GM12875 (cell line): ENCODE results near the gene SLC22A13.
"Not testable (repeated sequence)": the region's sequence is repeated elsewhere in the genome, so short reads cannot be mapped to it uniquely, and the experiment has no call there.

Source experiments
- H3K4me3 ChIP-seq: one replicate; pipeline ENCODE4 v1.5.1; 2011; ENCODE audit warnings: low read depth, low read length, control low read depth
- TF ChIP-seq, protein P1 (sequence below): IDR thresholded peaks from 2 replicates; pipeline ENCODE4 v1.5.1; 2011; ENCODE audit warnings: low read depth, mild to moderate bottlenecking, control low read depth, inconsistent platforms, low read length, moderate library complexity, borderline replicate concordance; ENCODE audit not compliant: insufficient read depth

The SLC22A13 gene

DNA sequence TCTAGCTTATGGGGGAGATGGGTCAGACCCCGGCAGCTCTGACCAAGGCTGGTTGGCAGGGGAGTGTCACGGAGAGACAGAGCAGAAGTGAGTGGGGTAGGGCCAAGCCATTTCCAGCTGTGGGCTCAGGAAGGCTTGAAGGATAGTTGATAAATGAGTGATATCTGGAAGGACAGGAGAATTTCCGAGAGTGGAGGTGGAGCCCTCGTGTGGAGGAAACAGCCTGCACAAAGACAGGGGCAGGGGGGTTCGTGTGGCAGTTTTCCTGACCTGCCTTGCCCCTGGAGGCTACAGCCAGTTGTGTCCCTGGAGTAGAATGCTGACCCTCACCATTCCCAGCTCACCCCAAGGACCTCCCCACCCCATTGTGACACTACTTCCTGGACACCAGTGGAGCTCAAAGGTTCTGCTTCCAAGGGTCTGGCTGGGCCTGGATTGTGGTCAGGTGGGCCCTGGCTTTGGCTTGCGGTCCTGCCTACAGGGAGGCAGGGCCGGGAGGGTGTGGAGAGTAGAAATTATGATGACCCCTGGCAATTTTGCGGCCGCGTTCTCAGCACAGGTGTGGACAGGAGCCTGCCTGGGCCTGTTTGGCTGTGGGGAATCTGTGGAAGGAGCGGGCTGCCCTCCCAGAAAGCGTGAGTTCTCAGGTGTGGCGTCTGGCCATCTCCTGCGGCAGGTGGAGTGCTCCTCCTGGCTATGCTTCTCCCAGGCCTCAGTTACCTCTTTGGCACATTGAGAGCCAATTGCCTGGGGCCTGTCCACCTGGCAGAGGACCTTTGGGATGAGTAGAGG lies 16.5 kb downstream of the SLC22A13 start, which contains the start of gene SLC22A14:
SLC22A14 (plus strand) TSS at position 400 of the 792 bp plus-strand sequence. CDS start 23,733 bp downstream, outside the sequence.
- TF ChIP-seq, protein P1, sequence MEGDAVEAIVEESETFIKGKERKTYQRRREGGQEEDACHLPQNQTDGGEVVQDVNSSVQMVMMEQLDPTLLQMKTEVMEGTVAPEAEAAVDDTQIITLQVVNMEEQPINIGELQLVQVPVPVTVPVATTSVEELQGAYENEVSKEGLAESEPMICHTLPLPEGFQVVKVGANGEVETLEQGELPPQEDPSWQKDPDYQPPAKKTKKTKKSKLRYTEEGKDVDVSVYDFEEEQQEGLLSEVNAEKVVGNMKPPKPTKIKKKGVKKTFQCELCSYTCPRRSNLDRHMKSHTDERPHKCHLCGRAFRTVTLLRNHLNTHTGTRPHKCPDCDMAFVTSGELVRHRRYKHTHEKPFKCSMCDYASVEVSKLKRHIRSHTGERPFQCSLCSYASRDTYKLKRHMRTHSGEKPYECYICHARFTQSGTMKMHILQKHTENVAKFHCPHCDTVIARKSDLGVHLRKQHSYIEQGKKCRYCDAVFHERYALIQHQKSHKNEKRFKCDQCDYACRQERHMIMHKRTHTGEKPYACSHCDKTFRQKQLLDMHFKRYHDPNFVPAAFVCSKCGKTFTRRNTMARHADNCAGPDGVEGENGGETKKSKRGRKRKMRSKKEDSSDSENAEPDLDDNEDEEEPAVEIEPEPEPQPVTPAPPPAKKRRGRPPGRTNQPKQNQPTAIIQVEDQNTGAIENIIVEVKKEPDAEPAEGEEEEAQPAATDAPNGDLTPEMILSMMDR: peak; percentile 14; the same call in 1 of the 2 replicates
- no peak within 1 kb of the TSS for H3K4me3 ChIP-seq

DNA sequence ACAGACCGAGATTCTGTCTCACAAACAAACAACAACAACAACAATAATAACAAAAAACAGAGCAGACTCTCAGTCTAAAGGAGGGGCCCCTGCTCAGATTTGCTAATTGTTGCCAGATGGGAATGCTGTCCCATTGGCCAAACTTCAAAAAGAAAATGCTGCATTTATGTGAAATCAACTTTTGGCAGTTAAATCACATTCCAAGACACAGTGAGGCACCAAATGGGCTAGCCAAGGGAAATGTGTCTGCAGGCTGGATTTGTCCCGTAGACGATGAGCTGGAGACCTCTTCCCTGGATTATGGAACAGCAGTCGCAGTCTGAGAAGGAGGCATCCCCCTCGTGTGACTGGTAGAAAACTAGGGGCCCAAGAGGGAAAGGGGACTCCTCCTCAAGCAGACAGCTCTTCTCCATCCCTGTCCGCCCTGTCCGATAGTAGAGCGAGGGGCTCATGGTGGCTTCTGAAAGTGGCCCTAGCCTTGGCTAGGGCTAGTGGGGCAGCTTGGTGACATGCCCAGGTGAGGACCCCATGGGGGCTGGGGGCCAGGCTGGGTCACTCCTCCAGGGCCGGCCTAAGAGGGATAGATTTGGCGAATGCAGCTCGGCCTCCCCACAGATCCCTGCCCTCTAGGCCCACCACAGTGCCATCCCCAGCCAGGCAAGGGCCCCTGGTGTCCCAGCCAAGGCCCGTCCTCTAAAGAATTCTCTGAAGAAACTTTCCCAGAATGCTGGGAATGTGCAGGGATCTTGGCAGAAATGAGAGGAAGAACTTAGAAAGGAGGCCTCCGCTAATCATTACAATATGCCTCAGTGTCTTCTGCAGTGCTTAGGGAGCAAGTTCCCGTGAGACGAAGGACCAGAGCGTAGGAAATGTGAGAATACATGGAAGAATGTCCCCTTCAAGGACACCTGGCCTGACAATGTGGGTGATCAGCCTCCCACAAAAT lies 18.5 kb downstream of the SLC22A13 start:
- TF ChIP-seq, protein P1: no peak
- no peak overlapping the region for H3K4me3 ChIP-seq

DNA sequence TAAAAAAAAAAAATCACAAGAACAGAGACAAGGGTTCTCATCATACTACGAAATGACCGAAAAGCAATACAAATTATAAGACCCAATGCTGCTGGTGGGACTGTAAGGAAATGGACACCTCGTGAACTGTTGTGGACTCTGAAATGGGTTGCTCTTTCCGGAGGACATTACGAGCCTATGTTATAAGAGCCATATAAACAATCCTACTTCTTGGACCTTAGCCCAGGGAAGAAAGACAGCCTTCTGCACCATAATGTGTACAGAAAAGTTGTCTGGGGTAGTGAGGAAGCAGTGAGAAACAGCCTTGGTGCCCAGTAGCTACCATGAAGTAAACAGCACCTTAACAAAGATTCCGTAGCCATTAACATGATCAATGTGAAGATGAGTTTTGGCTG lies 19.1 kb downstream of the SLC22A13 start:
- H3K4me3 ChIP-seq: no peak overlapping the region
- TF ChIP-seq, protein P1: no peak

DNA sequence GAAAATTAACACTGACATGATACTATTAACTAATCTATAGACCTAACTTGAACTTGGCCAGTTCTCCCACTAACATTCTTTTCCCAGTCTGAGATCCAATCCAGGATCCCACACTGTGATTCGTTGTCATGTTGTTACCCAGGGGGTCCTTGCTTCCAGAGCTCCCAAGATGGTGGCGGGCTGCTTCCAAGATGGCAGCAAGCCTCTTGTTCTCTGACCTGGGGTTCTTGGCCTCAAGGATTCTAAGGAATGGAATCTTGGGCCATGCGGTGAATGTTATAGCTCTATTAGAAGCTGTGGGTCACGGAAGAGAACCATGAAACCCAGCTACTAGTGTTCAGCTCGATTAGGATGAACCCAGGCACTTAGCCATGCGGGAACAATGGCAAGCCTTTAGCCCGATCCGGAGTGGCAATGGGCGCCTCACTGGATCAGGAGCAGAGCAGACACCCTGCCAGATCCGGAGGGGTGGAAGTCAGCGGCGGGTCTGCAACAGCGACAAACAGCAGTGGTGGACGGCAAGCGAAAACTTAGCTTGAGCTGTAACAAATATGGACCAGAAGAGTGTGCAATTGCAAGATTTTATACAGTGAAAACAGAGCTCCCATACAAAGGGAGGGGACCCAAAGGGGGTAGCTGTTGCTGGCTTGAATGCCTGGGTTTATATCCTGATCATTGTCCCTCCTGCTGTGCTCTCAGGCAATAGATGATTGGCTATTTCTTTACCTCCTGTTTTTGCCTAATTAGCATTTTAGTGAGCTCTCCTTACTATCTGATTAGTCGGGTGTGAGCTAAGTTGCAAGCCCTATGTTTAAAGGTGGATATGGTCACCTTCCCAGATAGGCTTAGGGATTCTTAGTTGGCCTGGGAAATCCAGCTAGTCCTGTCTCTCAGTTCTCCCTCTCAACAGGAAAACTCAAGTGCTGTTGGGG lies 23.9 kb downstream of the SLC22A13 start:
- H3K4me3 ChIP-seq: not testable (repeated sequence)

DNA sequence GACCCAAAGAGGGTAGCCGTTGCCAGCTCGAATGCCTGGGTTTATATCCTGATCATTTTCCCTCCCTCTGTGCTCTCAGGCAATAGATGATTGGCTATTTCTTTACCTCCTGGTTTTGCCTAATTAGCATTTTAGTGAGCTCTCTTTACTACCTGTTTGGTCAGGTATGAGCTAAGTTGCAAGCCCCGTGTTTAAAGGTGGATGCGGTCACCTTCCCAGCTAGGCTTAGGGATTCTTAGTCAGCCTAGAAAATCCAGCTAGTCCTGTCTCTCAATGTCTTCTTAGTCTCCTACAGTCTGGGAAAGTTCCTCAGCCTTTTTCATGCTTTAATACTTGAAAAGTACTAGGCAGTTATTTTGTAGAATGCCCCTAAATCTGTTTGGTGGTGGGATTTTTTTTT lies 31.4 kb downstream of the SLC22A13 start:
- H3K4me3 ChIP-seq: not testable (repeated sequence)

DNA sequence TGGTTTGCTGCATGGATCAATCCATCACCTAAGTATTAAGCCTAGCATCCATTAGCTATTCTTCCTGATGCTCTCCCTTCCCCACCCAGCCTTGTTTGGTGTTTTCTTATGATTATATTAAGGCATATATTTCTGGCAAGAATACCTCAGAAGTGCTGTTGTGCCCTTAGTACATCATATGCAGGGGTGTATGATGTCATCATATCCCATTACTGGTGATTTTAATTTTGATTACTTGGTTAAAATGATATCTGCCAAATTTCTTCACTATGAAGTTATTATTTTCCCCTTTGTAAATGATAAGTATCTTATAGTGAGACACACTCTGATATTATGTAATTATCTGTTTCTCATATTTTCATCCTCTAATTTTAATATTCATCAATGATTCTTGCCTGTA lies 31.9 kb downstream of the SLC22A13 start:
- no peak overlapping the region for H3K4me3 ChIP-seq
- TF ChIP-seq, protein P1: no peak

DNA sequence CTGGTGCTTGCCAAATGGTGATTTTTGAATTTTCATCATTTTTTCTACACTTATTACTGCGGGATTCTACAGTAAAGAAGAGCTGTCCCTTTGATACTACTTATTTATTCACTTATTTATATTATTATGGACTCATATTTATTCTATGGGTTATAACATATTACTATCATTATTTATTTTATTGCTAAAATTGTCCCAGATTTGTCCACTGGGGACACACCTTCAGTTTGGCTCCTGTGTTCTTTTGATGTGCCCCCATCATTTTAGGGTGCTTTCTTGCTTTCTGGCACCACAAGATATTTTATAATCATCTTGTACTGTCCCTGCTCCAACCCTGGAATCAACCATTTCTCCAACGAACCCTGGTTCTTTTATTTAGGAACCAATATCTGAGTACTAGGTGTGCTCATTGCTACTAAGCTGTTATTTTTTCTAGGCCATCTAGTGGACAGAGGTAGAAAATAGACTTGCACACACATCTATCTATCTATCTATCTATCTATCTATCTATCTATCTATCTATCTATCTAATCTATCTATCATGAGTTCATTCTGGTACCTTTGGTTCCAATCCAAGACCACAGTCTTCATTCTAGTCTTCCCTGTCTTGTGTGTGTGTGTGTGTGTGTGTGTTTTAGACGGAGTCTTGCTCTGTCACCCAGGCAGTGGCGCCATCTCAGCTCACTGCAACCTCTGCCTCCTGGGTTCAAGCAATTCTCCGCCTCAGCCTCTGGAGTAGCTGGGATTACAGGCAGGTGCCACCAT lies 32.5 kb downstream of the SLC22A13 start:
- no peak overlapping the region for H3K4me3 ChIP-seq
- TF ChIP-seq, protein P1: peak; percentile 30; the same call in 1 of the 2 replicates
